GM12873 (cell line): Measurements from ENCODE around the gene RPTOR.

Source experiments
- CTCF ChIP-seq: IDR thresholded peaks from 2 replicates; pipeline ENCODE4 v1.5.1; 2012; ENCODE audit warnings: low read depth, mild to moderate bottlenecking, moderate library complexity, low read length, control low read depth; ENCODE audit not compliant: insufficient read depth; ENCODE audit errors: missing control alignments

Gene RPTOR

GRCh38 chr17:80716986-80717719, 172.5 kb downstream of the RPTOR start:
- TF ChIP-seq CTCF = no peak

GRCh38 chr17:80717720-80718083, 173.1 kb downstream of the RPTOR start:
- no peak for TF ChIP-seq CTCF

- TF ChIP-seq CTCF = no peak
Measured at GRCh38 chr17:80718428-80718827, 173.8 kb downstream of the RPTOR start.

- no peak for TF ChIP-seq CTCF
Measured at GRCh38 chr17:80719449-80719848, 174.8 kb downstream of the RPTOR start.

GRCh38 chr17:80720610-80721577, 176.3 kb downstream of the RPTOR start:
- no peak for TF ChIP-seq CTCF

GRCh38 chr17:80722661-80723060, 178.0 kb downstream of the RPTOR start:
- no peak for TF ChIP-seq CTCF

- TF ChIP-seq CTCF = no peak
Measured at GRCh38 chr17:80724775-80725266, 180.2 kb downstream of the RPTOR start.
